Lower leg skin (tissue), 3 donors: ENCODE data around the gene WIPF3.

ENCODE experiments used
- CTCF ChIP-seq, 3 donors: fragments of 450-650 bp; IDR thresholded peaks; one replicate each; pipeline ENCODE4 v1.5.1; 2016; ENCODE audit warnings: antibody characterized with exemption in 3 of 3, mild to moderate bottlenecking in 3 of 3, moderate library complexity in 2 of 3
- POLR2A ChIP-seq, 2 donors: fragments of 450-650 bp; IDR thresholded peaks; one replicate each; pipeline ENCODE4 v1.6.1; 2016 to 2017; ENCODE audit warnings: antibody characterized with exemption in 2 of 2, mild to moderate bottlenecking in 1 of 2, moderate library complexity in 1 of 2

GRCh38 chr7:29920491-29920890 lies 114.2 kb downstream of the WIPF3 start:
- TF ChIP-seq CTCF (IDR thresholded peaks at IDR 0.05) (no peak), POLR2A (IDR thresholded peaks at IDR 0.05) (no peak)
